K562 (cell line): ENCODE data around the gene ZNF668. TPM values are rescaled to one million over a fixed set of nuclear protein-coding genes. Genes with fewer than 3 reads are reported as not detected.
A peak's percentile ranks its signal among the peaks of the same experiment; 100 is the strongest.

ENCODE experiments used
- ARID1B ChIP-seq: fragments of 450-650 bp; IDR thresholded peaks from 2 replicates; pipeline ENCODE4 v1.6.1; 2016; ENCODE audit warnings: antibody characterized with exemption, mild to moderate bottlenecking, inconsistent platforms
- C11orf30 ChIP-seq: fragments of 450-650 bp; IDR thresholded peaks from 2 replicates; pipeline ENCODE4 v1.6.1; 2016; ENCODE audit warnings: low read depth, mild to moderate bottlenecking
- CBX3 ChIP-seq, 2 experiments: IDR thresholded peaks; 1 replicate in 1 of 2; 2 replicates in 1 of 2; pipeline ENCODE4 v1.6.1; 2012; ENCODE audit warnings: inconsistent platforms in 2 of 2, low read length in 2 of 2, borderline replicate concordance in 1 of 2, control low read depth in 1 of 2
- E2F3 ChIP-seq: fragments of 250-450 bp; sonication (Bioruptor Pico); IDR thresholded peaks from 2 replicates; pipeline ENCODE4 v1.4.0; 2020; ENCODE audit warnings: mild to moderate bottlenecking
- EGR1 ChIP-seq: fragments of 450-650 bp; conservative IDR thresholded peaks from 2 replicates; pipeline ENCODE4 v1.6.1; 2017; ENCODE audit warnings: mild to moderate bottlenecking
- EP400 ChIP-seq: fragments of 450-650 bp; IDR thresholded peaks from 2 replicates; pipeline ENCODE4 v1.6.1; 2017; ENCODE audit warnings: antibody characterized with exemption, mild to moderate bottlenecking, moderate library complexity
- ETS2 ChIP-seq: IDR thresholded peaks from 2 replicates; pipeline ENCODE4 v1.6.1; 2016; ENCODE audit warnings: borderline replicate concordance, missing genetic modification characterization, mild to moderate bottlenecking, moderate library complexity, missing compliant biosample characterization; ENCODE audit not compliant: poor library complexity, severe bottlenecking
- ETV5 ChIP-seq: sonication (generic); formaldehyde crosslinking; IDR thresholded peaks from 2 replicates; pipeline ENCODE4 v1.4.0; 2020; ENCODE audit warnings: low read depth, mild to moderate bottlenecking, missing genetic modification reagents
- FOXA1 ChIP-seq: fragments of 450-650 bp; IDR thresholded peaks from 2 replicates; pipeline ENCODE4 v1.6.1; 2016; ENCODE audit warnings: mild to moderate bottlenecking, borderline replicate concordance
- GTF2E2 ChIP-seq: fragments of 200-800 bp; sonication (Bioruptor generic); IDR thresholded peaks from 2 replicates; pipeline ENCODE4 v1.6.1; 2016; ENCODE audit warnings: missing genetic modification characterization, missing compliant biosample characterization
- JUND ChIP-seq, 2 experiments: IDR thresholded peaks; 2 replicates in 1 of 2; 3 replicates in 1 of 2; pipeline ENCODE4 v1.6.1; 2011; ENCODE audit warnings: borderline replicate concordance in 2 of 2, low read depth in 2 of 2, low read length in 2 of 2, improper control_type of control experiment in 1 of 2, missing biosample characterization in 1 of 2, missing genetic modification characterization in 1 of 2, missing genetic modification reagents in 1 of 2
- MECOM ChIP-seq: fragments of 250-450 bp; sonication (Bioruptor Pico); IDR thresholded peaks from 2 replicates; pipeline ENCODE4 v1.8.0; 2022; ENCODE audit warnings: inconsistent platforms
- NCOR1 ChIP-seq: fragments of 450-650 bp; IDR thresholded peaks from 2 replicates; pipeline ENCODE4 v1.6.1; 2016; ENCODE audit warnings: mild to moderate bottlenecking, moderate library complexity
- NFE2 ChIP-seq: IDR thresholded peaks from 2 replicates; pipeline ENCODE4 v1.6.1; 2014; ENCODE audit warnings: antibody characterized with exemption, low read depth
- NFIC ChIP-seq: fragments of 450-650 bp; IDR thresholded peaks from 2 replicates; pipeline ENCODE4 v1.6.1; 2017; ENCODE audit warnings: mild to moderate bottlenecking, inconsistent platforms
- SIX5 ChIP-seq, 2 experiments: IDR thresholded peaks; 2 replicates each; pipeline ENCODE4 v1.6.1; 2011; ENCODE audit warnings: low read length in 2 of 2, borderline replicate concordance in 1 of 2, low read depth in 1 of 2, mild to moderate bottlenecking in 1 of 2, moderate library complexity in 1 of 2; ENCODE audit not compliant: insufficient read depth in 1 of 2
- SMAD4 ChIP-seq: fragments of 250-450 bp; sonication (Bioruptor Pico); conservative IDR thresholded peaks from 2 replicates; pipeline ENCODE4 v1.8.0; 2021; ENCODE audit warnings: inconsistent platforms, mild to moderate bottlenecking, moderate library complexity
- SMARCA4 ChIP-seq: fragments of 450-650 bp; IDR thresholded peaks from 2 replicates; pipeline ENCODE4 v1.6.1; 2016
- SOX6 ChIP-seq: fragments of 450-650 bp; IDR thresholded peaks from 2 replicates; pipeline ENCODE4 v1.6.1; 2014; ENCODE audit warnings: mild to moderate bottlenecking
- TBL1XR1 ChIP-seq, 2 experiments: IDR thresholded peaks; 2 replicates each; pipeline ENCODE4 v1.6.1; 2012; ENCODE audit warnings: improper control_type of control experiment in 2 of 2, low read length in 2 of 2, mild to moderate bottlenecking in 1 of 2
- YY1 ChIP-seq, 3 experiments: IDR thresholded peaks; 2 replicates each; pipeline ENCODE4 v1.6.1; 2011; ENCODE audit warnings: low read length in 2 of 3, mild to moderate bottlenecking in 2 of 3, moderate library complexity in 2 of 3, borderline replicate concordance in 1 of 3, control low read depth in 1 of 3, low read depth in 1 of 3; ENCODE audit not compliant: insufficient read depth in 3 of 3, insufficient replicate concordance in 2 of 3, control insufficient read depth in 1 of 3, insufficient read length in 1 of 3; ENCODE audit errors: extremely low read depth in 1 of 3
- ZFP1 ChIP-seq: fragments of 450-650 bp; formaldehyde crosslinking; IDR thresholded peaks from 2 replicates; pipeline ENCODE4 v1.4.0; 2020; ENCODE audit warnings: mild to moderate bottlenecking, mixed read lengths
- ZNF184 ChIP-seq: sonication (generic); formaldehyde crosslinking; IDR thresholded peaks from 2 replicates; pipeline ENCODE4 v1.5.0; 2020; ENCODE audit warnings: missing genetic modification reagents
- polyA plus RNA-seq, 8 experiments: library from polyadenylated mRNA; depleted of rRNA in 4 of 8; stranded (reverse) in 5 of 8; unstranded in 3 of 8; fragments of >200 nt; fragmentation: Nextera tagmentation in 2 of 8; fragmentation: Illumina TruSeq in 1 of 8; extraction: Ambion mirVana in 2 of 8; extraction: Trizol in 1 of 8; gene quantifications; 2 replicates each; pipeline versions ENCODE4 v1.2.1 to v1.2.3, GENCODE V29; 2011 to 2014; ENCODE audit warnings: inconsistent platforms in 1 of 8, missing spikeins in 1 of 8
- total RNA-seq, 7 experiments: library from RNA; depleted of rRNA in 6 of 7; stranded (reverse); fragments of >200 nt in 6 of 7; fragmentation: Illumina TruSeq in 2 of 7; extraction: Trizol in 2 of 7; gene quantifications; 2 replicates each; pipeline versions ENCODE4 v1.2.1 to v1.2.3, GENCODE V29; 2011 to 2021; ENCODE audit warnings: low replicate concordance in 1 of 7
- TF ChIP-seq, protein P1 (sequence below), 2 experiments: fragments of 450-650 bp; conservative IDR thresholded peaks; 2 replicates each; pipeline ENCODE4 v1.6.1; 2017; ENCODE audit warnings: mild to moderate bottlenecking in 2 of 2, moderate library complexity in 2 of 2
- TF ChIP-seq, protein P2 (sequence below): fragments of 450-650 bp; IDR thresholded peaks from 2 replicates; pipeline ENCODE4 v1.7.0; 2016; ENCODE audit warnings: borderline replicate concordance

Gene ZNF668
- total and polyA plus RNA-seq, 9 of the 15 experiments (the other 6 are each of a cell fraction or from before 2014, with no cell fraction given) = 0.04 to 15.3 (median 3.8) TPM; not detected in 1

DNA sequence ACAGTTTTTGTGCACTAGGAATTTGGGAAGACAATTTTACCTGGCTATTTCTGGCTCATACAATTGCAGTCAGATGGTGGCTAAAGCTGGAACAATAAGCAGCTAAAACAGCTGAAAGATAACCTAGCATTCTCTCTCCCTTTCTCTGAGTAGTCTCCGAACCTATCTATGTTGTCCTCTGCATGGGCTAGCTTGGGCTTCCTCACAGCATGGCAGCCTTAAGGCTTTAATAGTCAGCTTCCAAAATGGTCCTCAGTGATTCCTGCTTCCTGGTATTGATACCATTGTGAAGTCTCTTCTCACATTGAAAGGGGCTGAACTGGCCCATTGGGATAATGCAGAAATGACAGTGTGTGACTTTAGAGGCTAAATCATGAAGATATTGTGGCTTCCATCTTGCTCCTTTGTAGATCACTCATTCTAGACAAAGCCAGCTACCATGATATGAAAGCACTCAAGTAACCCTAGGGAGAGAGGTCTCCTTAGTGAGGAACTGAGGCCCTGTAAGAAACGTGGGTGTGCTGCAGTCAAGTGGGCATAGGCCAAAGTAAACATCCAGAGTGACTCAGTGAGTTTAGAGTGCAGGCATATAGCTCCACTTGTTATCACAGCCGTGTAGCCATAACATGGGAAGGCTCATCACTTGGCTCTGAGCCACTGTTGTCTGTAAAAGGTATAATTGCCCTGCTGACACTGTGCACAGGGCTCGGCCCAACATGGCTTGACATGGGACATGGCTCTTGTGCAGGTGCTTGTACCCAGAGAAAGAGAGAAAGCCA lies 26.0 kb upstream of the ZNF668 start (continued):
- TF ChIP-seq ETS2 (tag) = no peak
- peak; percentile 14; the same call in 1 of the 2 replicates for TF ChIP-seq EP400
- TF ChIP-seq NCOR1 = peak; percentile 73
- TF ChIP-seq NFE2 = peak; percentile 57; the same call in 1 of the 2 replicates
- TF ChIP-seq MECOM (CRISPR knock-in tag) = peak; percentile 76; the same call in 1 of the 2 replicates
- peak; percentile 83 for TF ChIP-seq FOXA1
- TF ChIP-seq EGR1 = peak; percentile 89
- TF ChIP-seq ETV5 = no peak
- no peak for TF ChIP-seq GTF2E2
- TF ChIP-seq C11orf30 = peak; percentile 42; the same call in 1 of the 2 replicates
- TF ChIP-seq, protein P1, sequence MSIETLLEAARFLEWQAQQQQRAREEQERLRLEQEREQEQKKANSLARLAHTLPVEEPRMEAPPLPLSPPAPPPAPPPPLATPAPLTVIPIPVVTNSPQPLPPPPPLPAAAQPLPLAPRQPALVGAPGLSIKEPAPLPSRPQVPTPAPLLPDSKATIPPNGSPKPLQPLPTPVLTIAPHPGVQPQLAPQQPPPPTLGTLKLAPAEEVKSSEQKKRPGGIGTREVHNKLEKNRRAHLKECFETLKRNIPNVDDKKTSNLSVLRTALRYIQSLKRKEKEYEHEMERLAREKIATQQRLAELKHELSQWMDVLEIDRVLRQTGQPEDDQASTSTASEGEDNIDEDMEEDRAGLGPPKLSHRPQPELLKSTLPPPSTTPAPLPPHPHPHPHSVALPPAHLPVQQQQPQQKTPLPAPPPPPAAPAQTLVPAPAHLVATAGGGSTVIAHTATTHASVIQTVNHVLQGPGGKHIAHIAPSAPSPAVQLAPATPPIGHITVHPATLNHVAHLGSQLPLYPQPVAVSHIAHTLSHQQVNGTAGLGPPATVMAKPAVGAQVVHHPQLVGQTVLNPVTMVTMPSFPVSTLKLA (conservative IDR thresholded peaks at IDR 0.05) = peak; percentile 25 to 57; a peak in 2 of 4 replicates
- TF ChIP-seq SOX6 = peak; percentile 56
- TF ChIP-seq NFIC = peak; percentile 95
- no peak for TF ChIP-seq ZFP1 (CRISPR knock-in tag)
- TF ChIP-seq ARID1B = peak; percentile 60
- no peak for TF ChIP-seq CBX3 (IDR thresholded peaks at IDR 0.05; ENCODE audit: borderline replicate concordance in 1 of 2, low read length in 2 of 2)
- peak; percentile 70 for TF ChIP-seq SMAD4 (CRISPR knock-in tag)
- no peak for TF ChIP-seq SIX5 (IDR thresholded peaks at IDR 0.05; ENCODE audit: borderline replicate concordance in 1 of 2, insufficient read depth in 1 of 2, low read depth in 1 of 2, low read length in 2 of 2)
- peak in 1 of 3 experiments; percentile 78 for TF ChIP-seq YY1 (IDR thresholded peaks at IDR 0.05; ENCODE audit: borderline replicate concordance in 1 of 3, control insufficient read depth in 1 of 3, extremely low read depth in 1 of 3, insufficient read depth in 3 of 3, insufficient read length in 1 of 3, insufficient replicate concordance in 2 of 3, low read depth in 1 of 3, low read length in 2 of 3)
- peak; percentile 53; the same call in 1 of the 2 replicates for TF ChIP-seq JUND (IDR thresholded peaks at IDR 0.05; ENCODE audit: borderline replicate concordance, low read depth, low read length)
- TF ChIP-seq JUND (tag; IDR thresholded peaks at IDR 0.05; ENCODE audit: borderline replicate concordance, low read depth, low read length) = no peak
- TF ChIP-seq E2F3 (CRISPR knock-in tag) = no peak
- TF ChIP-seq ZNF184 = no peak
- TF ChIP-seq, protein P2, sequence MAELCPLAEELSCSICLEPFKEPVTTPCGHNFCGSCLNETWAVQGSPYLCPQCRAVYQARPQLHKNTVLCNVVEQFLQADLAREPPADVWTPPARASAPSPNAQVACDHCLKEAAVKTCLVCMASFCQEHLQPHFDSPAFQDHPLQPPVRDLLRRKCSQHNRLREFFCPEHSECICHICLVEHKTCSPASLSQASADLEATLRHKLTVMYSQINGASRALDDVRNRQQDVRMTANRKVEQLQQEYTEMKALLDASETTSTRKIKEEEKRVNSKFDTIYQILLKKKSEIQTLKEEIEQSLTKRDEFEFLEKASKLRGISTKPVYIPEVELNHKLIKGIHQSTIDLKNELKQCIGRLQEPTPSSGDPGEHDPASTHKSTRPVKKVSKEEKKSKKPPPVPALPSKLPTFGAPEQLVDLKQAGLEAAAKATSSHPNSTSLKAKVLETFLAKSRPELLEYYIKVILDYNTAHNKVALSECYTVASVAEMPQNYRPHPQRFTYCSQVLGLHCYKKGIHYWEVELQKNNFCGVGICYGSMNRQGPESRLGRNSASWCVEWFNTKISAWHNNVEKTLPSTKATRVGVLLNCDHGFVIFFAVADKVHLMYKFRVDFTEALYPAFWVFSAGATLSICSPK = no peak
- TF ChIP-seq TBL1XR1 (IDR thresholded peaks at IDR 0.05; ENCODE audit: low read length in 2 of 2) = 0 out of 4 replicates have a peak, but pooled peaks of 1 of the 2 experiments have one; percentile 24
- 0 out of 2 replicates have a peak, but pooled peaks have one; percentile 36 for TF ChIP-seq SMARCA4
